HG03558 (cell line): Measurements from ENCODE around the gene CANX.
"Not testable (repeated sequence)": the region's sequence is repeated elsewhere in the genome, so short reads cannot be mapped to it uniquely, and the experiment has no call there.

Experiments used
- ATAC-seq: cut with Tn5 transposase; IDR thresholded peaks from one replicate; pipeline ENCODE4 v1.9.1; 2021; ENCODE audit warnings: moderate number of reproducible peaks; ENCODE audit not compliant: unreplicated experiment; ENCODE audit errors: extremely low read depth

The CANX gene

GRCh38 chr5:179698935-179699615 lies at the start of gene CANX:
TSS of gene CANX (plus strand) at chr5:179698967. CDS start at chr5:179705682, 6,715 bp downstream.
- ATAC-seq, result no peak

- ATAC-seq, result not testable (repeated sequence)
These were observed 49.5 kb upstream of the CANX start for GRCh38 chr5:179649166-179649703.

GRCh38 chr5:179650245-179650644 lies 48.5 kb upstream of the CANX start:
- not testable (repeated sequence) for ATAC-seq

- ATAC-seq, result not testable (repeated sequence)
These were observed 45.6 kb upstream of the CANX start for GRCh38 chr5:179653135-179653534.

- peak; percentile 61 for ATAC-seq
These were observed 41.2 kb upstream of the CANX start for GRCh38 chr5:179657302-179658178.

- ATAC-seq, result peak; percentile 25
These were observed 40.4 kb upstream of the CANX start for GRCh38 chr5:179658179-179658856.

GRCh38 chr5:179661647-179662046 lies 37.1 kb upstream of the CANX start:
- not testable (repeated sequence) for ATAC-seq

- no peak for ATAC-seq
These were observed 30.4 kb upstream of the CANX start for GRCh38 chr5:179668391-179668790.

GRCh38 chr5:179678223-179679013 lies 20.3 kb upstream of the CANX start:
- ATAC-seq, result peak; percentile 74

GRCh38 chr5:179679014-179679674 lies 19.6 kb upstream of the CANX start:
- ATAC-seq, result peak; percentile 3

- no peak for ATAC-seq
These were observed 18.6 kb upstream of the CANX start for GRCh38 chr5:179680014-179680779.

- ATAC-seq, result no peak
These were observed 17.9 kb upstream of the CANX start, which contains the start of gene CBY3 for GRCh38 chr5:179680780-179681401. TSS of gene CBY3 (minus strand) at chr5:179681034. CDS start at chr5:179680918, 116 bp downstream.

GRCh38 chr5:179689212-179689611 lies 9.6 kb upstream of the CANX start:
- ATAC-seq, result not testable (repeated sequence)

- ATAC-seq, result no peak
These were observed 4.2 kb upstream of the CANX start for GRCh38 chr5:179694561-179694960.

- ATAC-seq, result no peak
These were observed 2.2 kb upstream of the CANX start for GRCh38 chr5:179696603-179697002.

- no peak for ATAC-seq
These were observed 1.7 kb upstream of the CANX start for GRCh38 chr5:179697108-179697507.

GRCh38 chr5:179697543-179697942 lies 1.2 kb upstream of the CANX start:
- ATAC-seq, result not testable (repeated sequence)
